Activated T-helper 1 cell treated with anti-CD3 and anti-CD28 coated beads, Interleukin-2, amount 50 U/mL, for 16 hours (primary cell): ENCODE results near the gene PCNT.

Source experiments
- DNase-seq, 2 donors: peaks; one replicate each; pipeline ENCODE4 v3.0.0-alpha.2; 2020; ENCODE audit warnings: low read depth in 1 of 2, low spot score in 1 of 2

The PCNT gene

DNA sequence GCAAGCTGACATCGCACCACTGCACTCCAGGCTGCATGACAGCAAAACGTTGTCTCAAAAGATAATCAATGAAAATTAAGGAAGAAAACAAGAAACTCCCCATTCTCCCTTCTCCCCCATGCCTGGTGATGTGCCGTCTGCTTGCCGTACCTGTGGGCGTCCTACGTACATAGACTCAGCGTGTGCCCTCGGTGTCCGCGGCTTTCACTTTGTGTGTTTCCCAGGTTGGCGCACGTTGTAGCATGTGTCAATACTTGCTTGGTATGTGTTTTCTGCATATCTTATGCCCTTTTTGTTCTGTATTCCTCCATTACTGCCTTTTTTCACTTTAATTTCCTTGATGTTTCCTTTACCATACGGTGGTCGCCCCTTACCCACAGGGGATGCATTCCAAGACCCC, 53.8 kb downstream of the PCNT start:
- DNase-seq, result no peak

DNA sequence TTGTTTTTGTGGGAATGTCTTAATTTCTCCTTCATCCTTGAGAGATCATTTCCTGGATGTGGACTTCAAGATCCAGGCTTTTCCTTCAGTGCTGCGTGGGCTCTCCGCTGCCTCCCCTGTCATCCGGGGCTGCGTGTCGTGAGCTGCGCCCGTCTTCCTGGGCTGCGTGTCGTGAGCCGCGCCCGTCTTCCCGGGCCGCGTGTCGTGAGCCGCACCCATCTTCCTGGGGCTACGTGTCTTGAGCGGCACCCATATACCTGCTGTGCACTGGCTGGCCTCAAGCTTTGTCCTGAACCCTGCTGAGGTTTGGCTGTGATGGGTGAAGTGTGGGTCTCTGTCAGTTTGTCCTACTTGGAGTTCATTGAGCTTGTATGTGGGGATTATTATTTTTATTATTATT, 55.1 kb downstream of the PCNT start:
- no peak for DNase-seq

DNA sequence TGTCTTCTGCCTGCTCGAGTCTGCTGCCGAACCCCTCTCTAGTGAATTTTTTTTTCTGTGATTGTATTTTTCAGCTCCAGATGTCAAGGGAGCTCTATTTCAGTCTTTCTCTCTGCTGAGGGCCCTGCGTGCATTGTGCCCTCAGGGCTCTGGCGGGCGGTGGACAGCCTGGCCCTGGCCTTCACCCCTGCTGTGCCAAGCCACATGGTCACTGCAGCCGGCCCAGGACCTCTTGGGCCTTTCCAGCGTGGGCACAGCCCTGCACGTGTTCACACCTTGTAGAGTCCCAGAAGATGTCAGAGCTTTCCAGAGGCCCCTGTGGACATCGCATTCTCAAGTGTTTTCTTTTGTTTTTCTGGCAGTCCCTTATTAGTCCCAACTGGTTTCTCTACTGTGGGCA, 55.7 kb downstream of the PCNT start:
- no peak for DNase-seq

DNA sequence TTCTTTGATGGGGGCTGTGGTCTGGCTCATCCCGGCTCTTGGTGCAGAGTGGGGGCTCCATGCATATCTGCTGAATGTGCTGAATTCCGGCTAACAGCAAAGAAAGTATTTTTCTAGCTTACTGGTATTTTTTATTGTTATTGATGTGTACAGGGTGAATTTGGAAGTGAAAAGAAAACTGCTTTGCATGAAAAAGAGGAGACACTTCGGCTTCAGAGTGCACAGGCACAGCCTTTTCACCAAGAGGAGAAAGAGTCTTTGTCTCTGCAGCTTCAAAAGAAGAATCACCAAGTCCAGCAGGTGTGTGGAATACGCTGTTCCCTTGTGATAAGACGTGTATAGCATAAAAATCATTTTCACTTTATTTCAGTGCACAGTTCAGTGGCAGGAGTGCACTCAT, 57.6 kb downstream of the PCNT start:
- no peak for DNase-seq

DNA sequence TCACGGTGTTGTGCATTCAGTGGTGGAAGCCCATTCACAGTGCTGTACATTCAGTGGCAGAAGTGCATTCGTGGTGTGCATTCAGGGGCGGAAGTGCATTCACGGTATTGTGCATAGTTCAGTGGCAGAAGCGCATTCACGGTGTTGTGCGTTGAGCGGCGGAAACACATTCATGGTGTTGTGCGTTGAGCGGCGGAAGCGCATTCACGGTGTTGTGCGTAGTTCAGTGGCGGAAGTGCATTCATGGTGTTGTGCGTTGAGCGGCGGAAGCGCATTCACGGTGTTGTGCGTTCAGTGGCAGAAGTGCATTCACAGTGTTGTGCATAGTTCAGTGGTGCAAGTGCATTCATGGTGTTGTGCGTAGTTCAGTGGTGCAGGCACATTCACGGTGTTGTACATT, 60.6 kb downstream of the PCNT start:
- DNase-seq, result no peak

DNA sequence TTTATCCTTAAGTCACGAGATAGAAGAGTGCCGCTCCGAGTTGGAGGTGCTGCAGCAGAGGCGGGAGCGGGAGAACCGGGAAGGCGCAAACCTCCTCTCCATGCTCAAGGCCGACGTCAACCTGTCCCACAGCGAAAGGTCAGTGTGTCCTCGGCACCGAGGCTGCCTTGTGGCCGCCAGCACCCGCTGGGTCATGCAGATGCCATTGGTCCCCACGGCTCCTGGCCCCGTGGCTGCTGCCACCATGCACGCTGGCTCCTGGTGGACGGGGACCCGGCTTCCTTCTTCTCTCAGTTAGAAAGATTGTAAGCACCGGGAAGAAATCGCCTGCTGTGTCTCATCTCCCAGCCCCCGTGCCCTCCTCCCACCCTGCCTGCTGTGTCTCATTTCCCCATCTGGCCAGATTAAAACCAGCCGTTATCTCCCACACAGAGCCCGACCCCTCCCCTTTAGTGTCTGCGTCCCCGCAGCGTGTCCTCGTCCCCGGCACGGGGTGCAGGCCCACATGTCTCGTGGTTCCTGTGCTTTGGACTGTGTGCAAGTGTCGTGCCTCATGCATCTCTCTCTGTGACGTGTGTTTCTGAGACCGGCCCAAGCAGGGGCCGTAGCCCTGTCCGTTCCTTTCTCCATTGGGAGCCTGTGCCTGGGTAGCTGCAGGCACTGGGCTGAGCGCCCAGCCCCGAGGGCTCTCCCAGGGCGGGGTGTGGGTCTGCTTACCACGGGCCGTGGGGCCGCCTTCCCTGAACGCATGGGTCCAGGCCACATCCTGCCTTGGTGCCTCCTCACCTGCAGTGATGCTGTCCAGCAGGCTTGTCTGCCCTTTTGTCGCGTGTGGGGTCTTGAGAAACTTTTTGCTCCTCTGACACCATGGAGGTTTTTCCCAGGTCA, 62.1 kb downstream of the PCNT start:
- no peak for DNase-seq

DNA sequence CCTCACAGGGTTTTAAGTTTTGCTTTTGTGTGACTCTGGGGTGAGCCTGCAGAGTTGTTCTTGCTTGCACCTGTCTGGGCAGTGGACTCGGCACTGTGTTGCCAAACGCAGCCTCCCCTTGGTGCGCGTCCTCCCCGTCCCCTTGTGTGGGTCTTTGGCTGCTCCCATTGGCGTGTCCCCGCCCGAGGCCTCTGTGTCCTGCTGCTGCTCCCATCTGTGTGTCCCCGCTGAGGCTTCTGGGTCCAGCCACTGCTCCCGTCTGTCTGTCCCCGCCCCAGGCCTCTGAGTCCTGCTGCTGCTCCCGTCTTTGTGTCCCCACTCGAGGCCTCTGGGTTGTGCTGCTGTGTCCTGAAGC, 62.8 kb downstream of the PCNT start:
- DNase-seq, result no peak

DNA sequence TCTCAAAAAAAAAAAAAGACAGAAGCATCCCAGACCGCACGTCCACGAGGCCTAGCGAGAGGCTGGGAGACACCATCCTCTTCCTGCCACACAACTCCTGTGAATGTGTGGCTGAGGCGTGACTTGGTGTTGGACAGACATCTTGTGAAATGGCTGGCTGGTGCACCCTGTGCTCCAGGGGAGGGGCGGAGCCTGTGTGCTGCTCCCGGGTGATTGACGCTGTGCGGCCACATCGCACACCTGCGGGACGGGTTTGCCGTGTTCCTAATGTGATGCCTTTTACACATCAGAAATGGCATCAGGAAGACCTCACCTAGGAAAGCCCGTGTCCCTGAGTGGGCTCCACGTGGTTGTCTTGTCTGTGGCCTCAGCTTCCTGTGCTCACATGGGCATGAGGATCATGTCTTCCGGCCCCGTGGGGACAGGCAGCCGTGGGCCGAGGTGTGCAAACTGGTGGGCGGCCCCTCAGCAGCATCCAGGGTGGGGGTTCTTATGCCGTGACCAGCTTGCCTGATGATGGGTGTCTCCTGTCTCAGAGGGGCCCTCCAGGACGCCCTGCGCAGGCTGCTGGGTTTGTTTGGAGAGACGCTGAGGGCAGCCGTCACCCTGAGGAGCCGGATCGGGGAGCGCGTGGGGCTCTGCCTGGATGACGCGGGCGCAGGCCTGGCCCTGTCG, 64.4 kb downstream of the PCNT start:
- DNase-seq, result no peak

DNA sequence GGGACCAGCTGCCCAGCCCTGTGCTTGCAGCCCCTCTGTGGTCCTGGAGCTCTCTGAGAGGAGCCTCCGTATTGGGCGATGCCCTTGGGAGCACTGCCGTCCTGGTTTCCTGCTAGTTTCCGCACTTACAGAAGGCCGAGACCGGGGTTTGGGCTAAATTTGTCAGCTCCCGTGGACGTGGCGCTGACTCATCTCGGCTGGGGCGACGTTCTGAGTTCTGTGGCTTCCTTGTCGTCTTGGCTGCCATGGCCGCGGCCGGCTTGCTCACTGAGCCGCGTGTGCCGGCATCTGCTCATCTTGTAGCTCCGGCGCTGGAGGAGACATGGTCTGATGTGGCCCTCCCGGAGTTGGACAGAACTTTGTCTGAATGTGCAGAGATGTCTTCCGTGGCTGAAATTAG, 64.9 kb downstream of the PCNT start:
- no peak for DNase-seq

DNA sequence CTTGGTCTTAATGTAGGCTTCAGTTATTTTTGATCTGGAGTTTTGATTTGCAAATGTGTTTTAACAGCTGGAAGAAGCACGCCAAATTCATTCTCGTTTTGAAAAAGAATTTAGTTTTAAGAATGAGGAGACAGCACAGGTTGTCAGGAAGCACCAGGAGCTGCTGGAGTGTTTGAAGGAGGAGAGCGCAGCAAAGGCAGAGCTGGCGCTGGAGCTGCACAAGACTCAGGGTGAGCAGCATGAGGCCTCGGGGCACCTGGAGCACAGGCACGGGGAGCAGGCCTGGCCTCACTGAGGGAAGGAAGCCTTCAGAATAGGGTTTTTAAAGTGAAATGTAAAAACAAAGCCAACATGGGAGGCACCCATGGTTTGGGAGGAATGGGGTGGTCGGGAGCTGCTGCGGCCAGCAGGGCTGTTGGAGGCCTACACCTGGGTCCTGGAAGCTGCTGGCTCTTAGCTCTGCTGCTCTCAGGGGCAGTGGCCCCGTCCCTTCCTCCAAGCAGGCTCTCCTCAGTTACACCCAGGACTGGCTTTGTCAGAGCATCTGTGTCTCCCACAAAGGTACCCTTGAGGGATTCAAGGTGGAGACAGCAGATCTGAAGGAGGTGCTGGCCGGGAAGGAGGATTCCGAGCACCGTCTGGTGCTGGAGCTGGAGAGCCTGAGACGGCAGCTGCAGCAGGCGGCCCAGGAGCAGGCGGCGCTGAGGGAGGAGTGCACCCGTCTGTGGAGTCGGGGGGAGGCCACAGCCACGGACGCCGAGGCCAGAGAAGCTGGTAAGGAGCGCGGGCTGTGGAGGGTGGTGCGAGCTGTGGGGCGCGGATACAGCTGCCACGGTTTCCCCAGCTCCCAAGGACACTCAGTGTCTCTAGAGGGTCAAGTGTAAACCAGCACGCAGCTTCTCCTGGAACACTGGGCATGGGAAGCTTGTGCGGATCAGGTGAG, 66.9 kb downstream of the PCNT start:
- no peak for DNase-seq

DNA sequence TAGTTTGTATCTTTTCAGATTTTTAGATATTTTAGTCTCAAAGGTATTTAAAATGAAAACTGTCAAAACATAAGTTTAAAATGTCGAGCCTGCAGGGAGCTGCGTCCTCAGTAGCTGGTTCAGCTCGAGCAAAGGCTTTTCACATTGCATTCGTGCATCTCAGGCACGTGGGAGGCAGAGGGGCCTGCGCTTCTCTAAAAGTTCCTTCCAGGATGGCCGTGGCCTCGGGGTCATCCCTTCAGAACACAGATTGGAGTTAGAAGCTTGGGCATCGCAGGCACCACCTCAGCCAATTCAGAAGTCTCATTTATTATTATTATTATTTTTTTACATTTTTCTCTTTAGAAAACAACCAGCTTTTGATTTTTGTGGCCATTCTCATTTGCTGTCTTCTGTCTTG, 67.8 kb downstream of the PCNT start:
- no peak for DNase-seq

DNA sequence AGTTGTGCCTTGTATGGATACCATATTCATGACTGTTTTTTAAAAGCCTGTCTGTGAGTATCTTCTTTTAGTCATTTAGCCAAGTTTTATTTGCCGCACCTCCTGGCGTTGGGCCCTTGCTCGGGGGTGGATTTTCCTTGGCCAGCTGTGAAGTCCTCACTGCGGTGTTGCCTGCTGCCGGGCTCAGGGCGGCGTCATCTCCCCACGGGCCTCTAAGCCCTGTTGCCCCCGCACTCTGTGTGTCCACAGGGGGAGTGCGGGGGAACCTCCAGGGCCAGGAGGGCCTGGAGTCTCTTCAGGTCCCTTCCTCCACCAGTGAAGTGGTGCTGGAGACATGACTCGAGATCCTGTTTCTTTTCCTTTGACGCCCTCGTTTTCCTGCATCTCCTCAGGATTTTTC, 69.0 kb downstream of the PCNT start:
- no peak for DNase-seq

DNA sequence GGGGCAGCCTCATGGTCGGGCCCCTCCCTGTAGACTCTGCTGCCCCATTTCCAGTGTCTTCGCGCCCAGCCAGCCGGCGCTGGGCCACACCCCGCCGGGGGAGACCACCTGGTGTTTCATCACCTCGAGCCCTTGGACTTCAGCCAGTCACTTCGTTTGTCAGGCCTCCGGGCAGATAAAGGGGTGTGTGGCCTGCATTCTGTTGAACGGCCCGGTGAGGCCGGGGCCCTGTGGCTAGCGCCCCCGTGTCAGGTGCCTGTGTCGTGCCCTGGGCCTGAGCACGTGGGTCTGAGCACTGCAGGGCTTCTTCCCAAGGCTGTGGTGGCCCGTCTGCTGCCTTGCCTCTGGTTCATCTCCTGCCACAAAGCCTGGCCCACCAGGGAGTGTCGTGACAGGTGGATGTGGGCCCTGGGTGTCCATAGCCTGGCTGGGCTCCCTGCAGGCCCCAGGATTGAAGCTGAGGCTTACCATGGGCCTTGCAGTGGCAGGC, 69.5 kb downstream of the PCNT start:
- DNase-seq, result no peak

DNA sequence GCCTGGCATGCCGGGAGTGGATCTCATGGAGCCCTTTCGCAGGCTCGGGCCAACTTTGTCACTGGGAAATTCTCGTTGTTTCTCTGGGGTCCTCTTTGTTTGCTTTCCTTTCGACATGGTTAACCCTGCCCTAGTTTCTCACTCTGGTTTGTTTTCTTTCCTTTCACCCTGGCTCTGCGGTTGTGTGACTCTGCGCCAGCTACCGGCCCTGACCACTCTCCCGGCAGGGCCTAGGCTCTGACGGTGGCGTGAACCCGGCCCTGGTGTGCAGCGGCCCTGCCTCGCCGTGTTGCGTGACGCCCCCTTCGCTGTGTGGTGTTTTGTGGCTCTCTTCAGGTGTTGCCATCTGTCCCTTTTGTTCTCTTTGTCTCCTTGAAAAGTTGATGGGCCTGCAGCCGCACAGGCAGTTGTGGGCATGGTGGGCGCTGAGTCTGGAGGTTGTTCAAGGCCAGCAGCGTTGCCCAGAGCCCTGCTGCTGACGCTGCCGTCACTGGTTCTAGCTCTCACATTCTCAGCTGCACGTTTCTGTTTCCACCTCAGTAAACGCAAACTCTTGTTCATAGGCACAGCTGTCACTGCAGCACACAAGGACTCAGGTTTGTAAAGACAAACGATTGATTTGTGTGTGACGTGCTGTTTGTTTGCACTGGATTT, 70.1 kb downstream of the PCNT start:
- no peak for DNase-seq

DNA sequence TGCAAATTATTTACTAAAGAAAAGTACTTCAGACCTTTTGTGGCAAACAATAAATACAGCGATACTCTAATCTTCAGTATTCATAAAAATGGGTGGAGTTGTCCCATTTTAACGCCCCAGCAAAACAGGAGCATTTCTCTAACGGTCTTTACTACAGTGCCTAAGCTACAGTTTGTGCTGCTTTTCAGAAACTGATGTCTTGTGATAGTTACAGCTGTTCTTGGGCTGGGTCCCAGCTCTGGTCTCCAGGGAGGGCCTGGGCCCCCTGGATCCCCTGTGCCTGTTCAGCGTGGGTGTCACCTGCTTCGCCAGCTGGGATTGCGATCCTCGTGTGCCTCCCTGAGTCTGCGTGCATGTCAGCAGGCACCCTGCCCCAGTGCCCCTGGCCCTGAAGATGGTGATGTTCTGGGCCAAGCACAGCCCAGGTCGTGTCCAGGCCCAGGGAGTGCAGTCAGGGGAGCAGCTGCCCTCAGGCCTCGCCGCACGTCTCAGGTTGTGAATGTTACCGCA, 70.7 kb downstream of the PCNT start:
- no peak for DNase-seq

DNA sequence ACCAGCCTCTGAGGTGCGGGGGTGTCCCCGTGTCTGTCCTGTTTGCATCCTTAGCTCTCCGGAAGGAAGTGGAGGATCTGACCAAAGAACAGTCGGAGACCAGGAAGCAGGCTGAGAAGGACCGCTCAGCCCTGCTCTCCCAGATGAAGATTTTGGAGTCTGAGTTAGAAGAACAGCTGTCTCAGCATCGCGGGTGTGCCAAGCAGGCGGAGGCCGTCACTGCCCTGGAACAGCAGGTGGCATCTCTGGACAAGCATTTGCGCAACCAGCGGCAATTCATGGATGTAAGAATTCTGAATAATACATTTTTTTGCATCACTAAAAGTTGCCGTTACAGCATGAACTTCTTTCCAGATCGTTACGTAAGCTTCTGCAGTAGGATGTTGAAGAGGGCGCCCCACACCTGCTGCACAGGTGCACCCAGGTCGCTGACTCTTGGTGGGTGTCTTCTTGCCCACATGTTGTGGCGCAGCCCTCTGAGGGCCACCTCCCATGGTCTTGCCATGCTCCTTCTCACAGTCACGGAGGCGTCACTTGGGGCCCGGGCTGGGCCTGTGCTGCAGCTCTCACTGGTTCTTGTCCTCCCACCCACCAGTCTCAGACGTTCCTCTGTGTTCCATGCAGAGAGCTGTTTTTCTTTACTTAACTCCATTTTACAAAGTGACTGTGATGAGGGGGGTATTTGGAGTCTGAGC, 73.4 kb downstream of the PCNT start:
- no peak for DNase-seq

DNA sequence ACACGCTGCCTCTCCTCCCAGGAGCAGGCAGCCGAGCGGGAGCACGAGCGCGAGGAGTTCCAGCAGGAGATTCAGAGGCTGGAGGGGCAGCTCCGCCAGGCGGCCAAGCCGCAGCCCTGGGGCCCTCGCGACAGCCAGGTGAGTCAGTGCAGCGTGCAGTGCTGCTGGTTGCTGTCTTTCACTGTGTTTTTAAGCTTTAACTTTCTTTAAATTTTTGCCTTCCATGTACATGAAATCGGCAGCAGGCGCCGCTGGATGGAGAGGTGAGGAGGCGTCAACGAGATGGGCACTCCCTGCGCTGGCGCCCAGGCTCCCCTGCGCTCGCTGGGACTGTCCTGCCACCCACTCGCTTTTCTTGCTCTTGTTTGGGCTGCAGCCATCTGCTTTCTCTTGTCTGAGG, 74.0 kb downstream of the PCNT start:
- no peak for DNase-seq

DNA sequence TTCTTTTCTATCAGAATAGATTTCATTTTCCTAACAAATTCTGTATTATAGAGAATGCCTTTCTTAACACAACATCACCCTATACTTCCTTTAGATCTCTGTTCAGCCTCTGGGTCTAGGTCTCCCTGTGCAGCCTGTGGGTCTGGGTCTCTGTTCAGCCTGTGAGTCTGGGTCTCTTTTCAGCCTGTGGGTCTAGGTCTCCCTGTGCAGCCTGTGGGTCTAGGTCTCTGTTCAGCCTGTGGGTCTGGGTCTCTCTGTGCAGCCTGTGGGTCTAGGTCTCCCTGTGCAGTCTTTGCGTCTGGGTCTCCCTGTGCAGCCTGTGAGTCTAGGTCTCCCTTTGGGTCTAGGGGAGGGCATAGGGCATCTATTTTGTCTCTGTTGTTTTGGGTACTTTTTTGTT, 75.2 kb downstream of the PCNT start:
- DNase-seq, result no peak

DNA sequence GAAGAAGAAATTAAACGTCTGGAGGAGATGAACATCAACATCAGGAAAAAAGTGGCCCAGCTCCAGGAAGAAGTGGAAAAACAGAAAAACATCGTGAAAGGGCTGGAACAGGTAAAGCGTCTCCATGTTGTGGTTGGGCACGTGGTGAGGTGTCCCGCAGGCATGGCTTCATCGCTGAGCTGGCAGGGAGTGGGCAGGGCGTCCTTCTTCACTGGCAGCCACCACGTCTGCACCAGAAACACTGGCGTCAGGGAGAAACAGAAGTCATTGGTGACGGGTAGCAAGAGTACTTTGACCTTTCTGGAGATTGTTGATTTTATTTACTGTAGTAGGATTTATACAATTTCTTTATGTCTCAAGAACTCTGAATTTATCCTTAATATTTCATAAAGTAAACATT, 75.7 kb downstream of the PCNT start:
- DNase-seq, result no peak

DNA sequence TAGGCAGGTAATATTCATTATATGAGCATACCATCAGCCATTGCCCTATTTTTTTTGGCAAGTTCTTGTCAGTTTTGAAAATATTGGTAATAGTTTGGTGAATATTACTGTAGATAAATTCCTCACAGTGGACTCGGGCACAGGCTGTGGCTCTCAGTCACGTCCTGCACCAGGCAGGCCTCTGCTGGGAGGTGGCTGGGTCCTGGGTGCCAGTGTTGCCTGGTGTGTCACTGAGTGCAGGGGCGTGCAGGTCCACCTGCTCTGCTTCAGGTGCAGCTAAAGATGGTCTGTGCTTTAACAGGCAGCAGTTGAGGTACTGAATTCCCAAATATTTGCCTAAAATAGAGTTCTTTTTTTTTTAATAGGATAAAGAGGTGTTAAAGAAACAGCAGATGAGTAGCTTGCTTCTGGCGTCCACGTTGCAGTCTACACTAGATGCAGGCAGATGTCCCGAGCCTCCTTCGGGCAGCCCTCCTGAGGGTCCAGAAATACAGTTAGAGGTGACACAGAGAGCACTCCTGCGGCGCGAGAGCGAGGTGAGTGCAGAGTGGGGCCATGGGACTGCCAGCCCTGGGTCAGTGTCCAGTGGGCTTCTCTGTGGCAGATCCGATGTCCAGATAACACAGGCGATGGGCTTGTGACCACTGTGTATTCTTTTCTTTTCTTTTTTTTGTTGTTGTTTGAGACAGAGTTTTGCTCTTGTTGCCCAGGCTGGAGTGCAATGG, 77.4 kb downstream of the PCNT start:
- no peak for DNase-seq
